Activated CD4-positive, alpha-beta memory T cell treated with anti-CD3 and anti-CD28 coated beads for 36 hours (primary cell): ENCODE results near the gene CPE. TPM values are rescaled to one million over a fixed set of nuclear protein-coding genes. Genes with fewer than 3 reads are reported as not detected.

Experiments
- CTCF ChIA-PET: fragments of 350-600 bp; sonication (Branson Sonifier 250); formaldehyde crosslinking; loops from one replicate; lab custom pipeline; 2021; ENCODE audit warnings: antibody characterized with exemption, inconsistent platforms; lab: Charles Lee
- POLR2A ChIA-PET: fragments of 350-600 bp; sonication (Branson Sonifier 250); formaldehyde crosslinking; loops from one replicate; lab custom pipeline; 2021; ENCODE audit warnings: antibody characterized with exemption; lab: Charles Lee
- DNase-seq: peaks from one replicate; pipeline ENCODE4 v3.0.0-alpha.2; 2020
- H3K27ac Mint-ChIP-seq: one replicate; pipeline ENCODE4 v1.8.0; 2021; ENCODE audit warnings: mixed read lengths
- H3K27me3 Mint-ChIP-seq: one replicate; pipeline ENCODE4 v1.8.0; 2021; ENCODE audit warnings: mixed read lengths
- H3K36me3 Mint-ChIP-seq: one replicate; pipeline ENCODE4 v1.8.0; 2021; ENCODE audit warnings: mixed read lengths
- H3K4me1 Mint-ChIP-seq: one replicate; pipeline ENCODE4 v1.8.0; 2021; ENCODE audit warnings: low read depth, mixed read lengths
- H3K4me3 Mint-ChIP-seq: one replicate; pipeline ENCODE4 v1.8.0; 2021; ENCODE audit warnings: mild to moderate bottlenecking, mixed read lengths
- H3K9me3 Mint-ChIP-seq: one replicate; pipeline ENCODE4 v1.8.0; 2021; ENCODE audit warnings: mixed read lengths
- intact Hi-C: fragments of 100-400 bp; cut with micrococcal nuclease; formaldehyde crosslinking; loops from one replicate; pipeline ENCODE4 v1.15.1; 2023
- total RNA-seq, 2 experiments: library from RNA; stranded (reverse); gene quantifications; one replicate each; pipeline ENCODE4 v1.2.3, GENCODE V29; 2021

Gene CPE
- total RNA-seq, 2 experiments from 2014 or later = not detected

- peaks cover 3% of the 10 kb centered on the region for H3K27me3 Mint-ChIP-seq
- no peak overlapping the region for H3K27ac Mint-ChIP-seq
- no peaks in the 10 kb centered on the region for H3K4me1 Mint-ChIP-seq
- ChIA-PET CTCF (no interaction called here), POLR2A (no interaction called here)
- no peaks in the 10 kb centered on the region for H3K9me3 Mint-ChIP-seq
- DNase-seq = no peak
- intact Hi-C loops = no loop called here
- H3K4me3 Mint-ChIP-seq = no peak overlapping the region
- H3K36me3 Mint-ChIP-seq = no peaks in the 10 kb centered on the region
These were observed 37.1 kb downstream of the CPE start for GRCh38 chr4:165415910-165416309.

GRCh38 chr4:165418073-165418472 is 39.3 kb downstream of the CPE start:
- ChIA-PET CTCF (no interaction called here), POLR2A (no interaction called here)
- DNase-seq = no peak
- Mint-ChIP-seq H3K27ac (no peak overlapping the region), H3K9me3 (no peaks in the 10 kb centered on the region), H3K27me3 (no peaks in the 10 kb centered on the region), H3K4me1 (no peaks in the 10 kb centered on the region), H3K4me3 (no peak overlapping the region), H3K36me3 (no peaks in the 10 kb centered on the region)
- intact Hi-C loops = no loop called here

DNA sequence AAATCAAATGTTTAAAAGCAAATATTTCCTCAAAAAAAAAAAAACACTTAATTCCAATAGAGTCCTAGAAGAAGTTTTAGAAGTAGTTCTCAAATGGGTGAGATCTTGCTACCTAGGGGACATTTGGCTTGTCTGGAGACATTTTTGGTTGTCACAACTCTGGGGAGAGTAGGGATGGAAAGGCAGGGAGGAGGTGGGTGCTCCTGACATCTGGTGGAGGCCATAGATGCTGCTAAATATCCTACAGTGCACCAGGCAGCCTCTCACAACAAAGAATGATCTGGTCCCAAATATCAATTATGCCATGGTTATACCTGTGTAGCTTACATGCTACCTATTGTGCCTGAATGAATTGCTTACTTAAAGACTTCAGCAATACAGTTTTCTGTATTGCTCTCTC is 46.8 kb downstream of the CPE start:
- peaks cover 4% of the 10 kb centered on the region for H3K27me3 Mint-ChIP-seq
- no peak overlapping the region for H3K27ac Mint-ChIP-seq
- no peaks in the 10 kb centered on the region for H3K4me1 Mint-ChIP-seq
- no peaks in the 10 kb centered on the region for H3K36me3 Mint-ChIP-seq
- H3K9me3 Mint-ChIP-seq = no peaks in the 10 kb centered on the region
- H3K4me3 Mint-ChIP-seq = no peak overlapping the region
- CTCF ChIA-PET = no interaction called here
- no peak for DNase-seq
- POLR2A ChIA-PET = no interaction called here
- intact Hi-C loops = no loop called here

GRCh38 chr4:165426331-165426730 is 47.5 kb downstream of the CPE start:
- H3K27ac Mint-ChIP-seq = no peak overlapping the region
- CTCF ChIA-PET = no interaction called here
- H3K36me3 Mint-ChIP-seq = no peaks in the 10 kb centered on the region
- POLR2A ChIA-PET = no interaction called here
- H3K27me3 Mint-ChIP-seq = peaks cover 4% of the 10 kb centered on the region
- intact Hi-C loops = no loop called here
- no peaks in the 10 kb centered on the region for H3K4me1 Mint-ChIP-seq
- H3K4me3 Mint-ChIP-seq = no peak overlapping the region
- no peaks in the 10 kb centered on the region for H3K9me3 Mint-ChIP-seq
- no peak for DNase-seq

DNA sequence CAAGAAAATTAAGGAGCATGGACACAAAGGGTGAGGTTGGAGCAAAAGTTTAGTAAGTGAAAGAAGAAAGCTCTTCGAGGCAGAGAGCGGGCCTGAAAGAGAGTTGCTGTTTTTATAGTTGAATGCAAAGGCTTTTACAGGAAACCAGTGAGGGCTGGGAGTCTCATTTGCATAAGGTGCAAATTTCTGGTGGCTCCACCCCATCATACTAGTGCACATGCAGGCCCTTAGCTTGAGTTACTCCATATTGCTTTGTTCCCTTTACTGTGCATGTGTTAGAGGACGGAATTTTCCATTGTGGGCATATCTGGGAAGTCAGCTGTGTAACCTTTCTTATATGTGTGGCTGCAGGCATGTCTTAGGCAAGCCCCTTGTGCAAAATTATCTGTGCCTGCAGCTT is 48.0 kb downstream of the CPE start:
- H3K9me3 Mint-ChIP-seq = no peaks in the 10 kb centered on the region
- no peaks in the 10 kb centered on the region for H3K4me1 Mint-ChIP-seq
- H3K4me3 Mint-ChIP-seq = no peak overlapping the region
- intact Hi-C loops = no loop called here
- H3K36me3 Mint-ChIP-seq = no peaks in the 10 kb centered on the region
- peaks cover 5% of the 10 kb centered on the region for H3K27me3 Mint-ChIP-seq
- POLR2A ChIA-PET = no interaction called here
- no peak for DNase-seq
- CTCF ChIA-PET = no interaction called here
- H3K27ac Mint-ChIP-seq = no peak overlapping the region

DNA sequence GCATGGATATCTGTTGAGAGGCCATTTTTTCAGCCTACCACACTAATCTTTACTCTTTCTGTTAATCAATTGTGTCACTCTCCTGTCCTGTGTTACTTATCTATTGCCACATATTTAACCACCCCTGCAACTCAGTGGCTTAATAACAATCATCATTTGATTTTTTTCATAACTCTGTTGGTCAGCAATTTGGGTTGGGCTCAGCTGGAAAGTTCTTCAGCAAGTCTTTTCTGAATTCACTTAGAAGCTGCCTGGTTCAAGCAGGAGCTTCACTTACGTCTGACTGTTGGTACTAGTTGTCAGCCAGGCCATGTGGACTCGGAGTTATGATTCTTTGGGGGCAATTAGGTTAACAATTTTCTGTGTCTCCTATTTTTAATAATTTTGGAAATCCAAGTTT is 50.1 kb downstream of the CPE start:
- POLR2A ChIA-PET = no interaction called here
- intact Hi-C loops = no loop called here

DNA sequence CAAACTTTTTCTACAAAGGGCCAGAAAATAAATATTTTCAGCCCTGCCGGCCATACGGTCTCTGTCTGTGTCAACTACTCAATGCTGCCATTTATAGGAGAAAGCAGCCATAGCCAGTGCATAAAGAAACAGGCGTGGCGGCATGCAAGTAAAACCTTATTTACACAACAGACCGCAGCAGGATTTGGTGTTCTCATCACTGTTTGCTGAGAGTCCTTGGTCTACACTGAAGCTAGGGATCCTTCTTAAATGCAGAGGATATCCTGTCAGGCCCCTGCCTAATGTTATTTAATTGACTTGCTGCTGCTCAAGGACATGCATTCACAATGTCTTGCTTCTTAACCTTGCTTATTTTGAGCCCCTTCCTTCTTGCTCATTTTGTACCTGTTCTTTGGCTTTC is 54.7 kb downstream of the CPE start:
- Mint-ChIP-seq H3K4me1 (no peaks in the 10 kb centered on the region), H3K9me3 (no peaks in the 10 kb centered on the region), H3K4me3 (no peak overlapping the region), H3K36me3 (no peaks in the 10 kb centered on the region), H3K27me3 (peaks cover 11% of the 10 kb centered on the region), H3K27ac (no peak overlapping the region)
- ChIA-PET CTCF (interaction anchor here (1.5 kb wide), 1 partner anchor 302 kb away, joined by 4 read pairs; no protein-coding TSS in a partner anchor), POLR2A (no interaction called here)
- intact Hi-C loops = no loop called here
- DNase-seq = no peak

More for the DNA sequence above, 50.1 kb downstream of the CPE start:
- H3K9me3 Mint-ChIP-seq = no peaks in the 10 kb centered on the region
- no peak overlapping the region for H3K4me3 Mint-ChIP-seq
- no peak for DNase-seq
- H3K27me3 Mint-ChIP-seq = peaks cover 10% of the 10 kb centered on the region
- no peaks in the 10 kb centered on the region for H3K36me3 Mint-ChIP-seq
- H3K4me1 Mint-ChIP-seq = no peaks in the 10 kb centered on the region
- H3K27ac Mint-ChIP-seq = no peak overlapping the region
- CTCF ChIA-PET = no interaction called here

DNA sequence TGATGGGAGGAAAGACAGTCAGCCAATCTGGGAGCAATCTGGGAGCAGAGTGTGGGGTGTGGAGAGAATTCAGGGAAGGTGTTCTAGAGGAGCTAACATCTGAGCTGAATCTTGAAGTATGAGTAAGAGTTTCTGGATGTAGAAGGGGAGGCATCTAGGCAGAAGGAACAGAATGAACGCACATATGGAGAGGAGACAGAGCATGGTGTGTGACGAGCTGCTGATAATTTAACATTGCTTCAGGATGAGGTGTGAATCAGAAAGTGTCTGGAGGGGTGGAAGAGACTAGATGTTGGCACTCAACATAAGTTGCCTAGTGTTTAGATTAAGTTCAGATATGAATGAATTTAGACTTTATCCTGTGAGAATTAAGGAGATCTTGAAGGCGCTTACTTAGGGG is 58.9 kb downstream of the CPE start:
- DNase-seq = no peak
- Mint-ChIP-seq H3K4me3 (no peak overlapping the region), H3K27me3 (peaks cover 5% of the 10 kb centered on the region), H3K9me3 (no peaks in the 10 kb centered on the region), H3K27ac (no peak overlapping the region), H3K36me3 (no peaks in the 10 kb centered on the region), H3K4me1 (no peaks in the 10 kb centered on the region)
- intact Hi-C loops = no loop called here
- POLR2A ChIA-PET = no interaction called here
- CTCF ChIA-PET = no interaction called here

DNA sequence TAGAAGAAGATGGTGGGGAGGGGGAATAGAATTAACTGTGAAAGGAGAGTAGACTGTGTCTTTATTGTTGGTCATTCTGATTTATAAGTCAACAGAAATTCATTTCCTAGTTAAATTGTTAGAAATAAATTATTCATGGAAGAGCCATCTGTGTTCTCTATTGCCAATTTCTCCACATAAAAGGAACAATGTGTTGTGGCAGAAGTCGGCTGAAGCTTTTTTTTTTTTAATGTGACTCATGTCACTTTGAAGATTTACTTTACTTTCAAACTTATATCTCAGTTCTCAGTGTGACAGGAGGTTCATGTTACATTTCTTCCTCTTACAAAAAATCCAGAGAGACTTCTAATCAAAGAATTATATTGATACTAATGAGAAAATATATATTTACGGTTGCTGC is 60.5 kb downstream of the CPE start:
- Mint-ChIP-seq H3K9me3 (no peaks in the 10 kb centered on the region), H3K36me3 (no peaks in the 10 kb centered on the region), H3K27me3 (peaks cover 1% of the 10 kb centered on the region), H3K27ac (no peak overlapping the region), H3K4me3 (no peak overlapping the region), H3K4me1 (no peaks in the 10 kb centered on the region)
- POLR2A ChIA-PET = no interaction called here
- no peak for DNase-seq
- CTCF ChIA-PET = no interaction called here
- intact Hi-C loops = no loop called here

DNA sequence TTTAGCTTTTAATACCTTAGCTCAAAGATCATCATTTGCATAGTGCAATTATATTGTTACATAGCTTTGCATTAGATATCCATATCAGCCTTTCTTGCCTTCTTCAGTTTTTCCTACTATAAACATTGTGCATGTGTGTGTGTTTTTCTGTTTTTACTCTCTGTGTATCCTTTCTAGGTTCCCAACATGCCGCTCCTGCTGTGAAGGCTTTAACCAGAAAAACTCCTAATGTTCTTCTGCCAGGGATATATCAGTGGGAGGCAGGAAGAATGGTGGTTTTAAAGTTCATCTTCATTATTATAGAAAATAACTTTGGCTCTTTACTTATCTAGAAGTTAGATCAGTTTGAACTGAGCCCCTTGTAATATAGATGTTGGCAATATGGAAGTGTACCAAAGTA is 61.2 kb downstream of the CPE start:
- CTCF ChIA-PET = no interaction called here
- no peaks in the 10 kb centered on the region for H3K9me3 Mint-ChIP-seq
- POLR2A ChIA-PET = no interaction called here
- no peak for DNase-seq
- no peak overlapping the region for H3K4me3 Mint-ChIP-seq
- H3K36me3 Mint-ChIP-seq = no peaks in the 10 kb centered on the region
- peaks cover 1% of the 10 kb centered on the region for H3K27me3 Mint-ChIP-seq
- intact Hi-C loops = no loop called here
- H3K27ac Mint-ChIP-seq = no peak overlapping the region
- H3K4me1 Mint-ChIP-seq = no peaks in the 10 kb centered on the region

DNA sequence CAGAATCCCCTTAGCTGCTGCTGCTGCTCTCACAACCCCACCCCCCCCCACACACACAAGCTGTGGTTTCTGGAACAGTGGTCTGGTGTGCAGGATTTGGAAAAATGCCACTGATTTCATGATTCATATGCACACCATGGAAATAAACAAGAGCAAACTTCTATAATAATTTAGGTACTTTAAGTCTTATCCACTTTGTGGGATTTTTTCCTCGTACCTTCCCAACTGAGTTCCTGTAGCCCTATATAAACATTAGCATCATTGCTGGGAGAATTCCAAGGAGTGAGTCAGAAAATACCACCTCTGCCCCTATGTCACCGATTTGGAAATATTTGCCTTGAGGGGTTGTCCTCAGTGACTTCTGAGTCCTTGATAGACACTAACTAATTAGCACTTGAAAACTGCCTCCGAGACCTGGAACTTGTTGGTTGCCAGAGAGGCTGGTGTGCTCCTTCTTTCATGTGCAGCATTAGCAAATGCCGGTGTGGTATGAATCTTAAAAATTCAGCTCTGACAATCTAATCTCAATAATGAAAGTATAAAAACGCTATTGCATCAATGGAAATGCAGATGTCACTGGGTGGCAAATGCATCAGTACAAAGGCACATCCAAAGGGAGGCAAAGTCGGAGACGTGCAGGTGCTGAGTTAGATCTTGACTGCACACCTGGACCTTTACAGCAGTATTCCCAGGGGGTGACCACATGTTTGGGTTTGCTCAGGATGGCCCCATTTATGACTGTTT is 61.8 kb downstream of the CPE start:
- Mint-ChIP-seq H3K4me3 (no peak overlapping the region), H3K27me3 (peaks cover 1% of the 10 kb centered on the region), H3K9me3 (no peaks in the 10 kb centered on the region), H3K4me1 (no peaks in the 10 kb centered on the region), H3K27ac (no peak overlapping the region), H3K36me3 (no peaks in the 10 kb centered on the region)
- no peak for DNase-seq
- POLR2A ChIA-PET = no interaction called here
- CTCF ChIA-PET = no interaction called here
- intact Hi-C loops = no loop called here

- H3K9me3 Mint-ChIP-seq = no peaks in the 10 kb centered on the region
- DNase-seq = no peak
- H3K4me3 Mint-ChIP-seq = no peak overlapping the region
- ChIA-PET POLR2A (no interaction called here), CTCF (interaction anchor here (2.0 kb wide), 1 partner anchor 312 kb away, joined by 5 read pairs; no protein-coding TSS in a partner anchor)
- H3K36me3 Mint-ChIP-seq = no peaks in the 10 kb centered on the region
- no peak overlapping the region for H3K27ac Mint-ChIP-seq
- H3K27me3 Mint-ChIP-seq = no peaks in the 10 kb centered on the region
- no peaks in the 10 kb centered on the region for H3K4me1 Mint-ChIP-seq
- intact Hi-C loops = no loop called here
These were observed 64.5 kb downstream of the CPE start for GRCh38 chr4:165443276-165443675.

DNA sequence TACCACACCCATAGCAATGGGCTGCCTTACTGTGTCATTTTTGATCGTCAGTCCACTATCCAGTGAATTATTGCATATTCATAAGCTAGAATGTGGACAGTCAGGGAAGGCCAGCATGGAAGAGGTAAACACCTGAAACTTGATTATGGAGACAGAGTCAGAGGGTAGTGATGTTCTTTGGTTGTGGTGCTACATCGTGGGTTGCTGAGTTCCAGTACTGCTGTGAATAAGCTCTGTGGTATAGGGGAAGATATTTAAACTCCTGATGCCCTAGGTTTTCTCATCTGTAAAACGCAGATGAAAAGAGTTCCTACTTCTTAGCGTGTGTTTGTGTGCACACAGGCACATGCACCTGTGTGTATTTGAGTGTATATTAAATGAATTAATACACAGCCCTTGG is 69.9 kb downstream of the CPE start:
- ChIA-PET CTCF (no interaction called here), POLR2A (no interaction called here)
- H3K4me3 Mint-ChIP-seq = no peak overlapping the region
- H3K27ac Mint-ChIP-seq = no peak overlapping the region
- no peak for DNase-seq
- H3K36me3 Mint-ChIP-seq = no peaks in the 10 kb centered on the region
- no peaks in the 10 kb centered on the region for H3K9me3 Mint-ChIP-seq
- no peaks in the 10 kb centered on the region for H3K27me3 Mint-ChIP-seq
- H3K4me1 Mint-ChIP-seq = no peaks in the 10 kb centered on the region
- intact Hi-C loops = no loop called here
